Tibial nerve (tissue), 4 donors: ENCODE measurements around the gene PTH1R.

Experiments used
- CTCF ChIP-seq, 5 experiments: fragments of 200-600 bp in 3 of 5; fragments of 450-650 bp in 2 of 5; sonication (generic) in 3 of 5; IDR thresholded peaks; one replicate each; pipeline ENCODE4 v1.5.1; 2016 to 2019; ENCODE audit warnings: antibody characterized with exemption in 5 of 5, mild to moderate bottlenecking in 3 of 5, moderate library complexity in 2 of 5
- EP300 ChIP-seq, 2 donors: sonication (generic); formaldehyde crosslinking; IDR thresholded peaks; one replicate each; pipeline ENCODE4 v1.6.1; 2017; ENCODE audit warnings: antibody characterized with exemption in 2 of 2, mild to moderate bottlenecking in 1 of 2
- POLR2A ChIP-seq, 2 donors: fragments of 450-650 bp; IDR thresholded peaks; one replicate each; pipeline ENCODE4 v1.6.1; 2017; ENCODE audit warnings: antibody characterized with exemption in 2 of 2, mild to moderate bottlenecking in 2 of 2, moderate library complexity in 2 of 2

DNA sequence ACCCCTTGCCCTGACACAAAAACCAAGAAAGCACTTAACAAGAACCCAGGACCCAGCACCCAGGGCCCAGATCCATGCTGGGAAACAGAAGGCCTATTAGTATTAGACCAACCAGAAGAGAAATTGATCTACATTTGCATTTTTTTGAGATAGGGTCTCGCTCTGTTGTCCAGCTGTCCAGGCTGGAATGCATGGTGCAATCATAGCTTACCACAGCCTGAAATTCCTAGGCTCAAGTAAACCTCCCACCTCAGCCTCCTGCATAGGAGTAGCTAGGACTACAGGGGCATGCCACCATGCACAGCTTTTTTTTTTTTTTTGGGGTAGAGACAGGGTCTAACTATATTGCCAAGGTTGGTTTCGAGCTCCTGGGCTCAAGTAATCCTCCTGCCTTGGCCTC, 72.7 kb downstream of the PTH1R start:
- TF ChIP-seq CTCF (IDR thresholded peaks at IDR 0.05) (no peak), EP300 (IDR thresholded peaks at IDR 0.05) (no peak), POLR2A (IDR thresholded peaks at IDR 0.05) (no peak)
